B cell (primary cell): Measurements from ENCODE around the gene EEFSEC. TPM values are rescaled to one million over a fixed set of nuclear protein-coding genes. Genes with fewer than 3 reads are reported as not detected.
A peak's percentile ranks its signal among the peaks of the same experiment; 100 is the strongest.

Source experiments
- ATAC-seq: fragments of 200-7000 bp; cut with Tn5 transposase; one replicate; pipeline ENCODE4 v1.10.0; 2021; ENCODE audit warnings: low read depth, mild to moderate bottlenecking, moderate number of reproducible peaks, moderate library complexity
- CTCF ChIA-PET: fragments of 350-600 bp; sonication (Branson Sonifier 250); formaldehyde crosslinking; loops from one replicate; lab custom pipeline; 2021; ENCODE audit warnings: antibody characterized with exemption, inconsistent platforms; lab: Charles Lee
- POLR2A ChIA-PET: fragments of 350-600 bp; sonication (Branson Sonifier 250); formaldehyde crosslinking; loops from one replicate; lab custom pipeline; 2021; ENCODE audit warnings: antibody characterized with exemption; lab: Charles Lee
- DNase-seq: peaks from one replicate; pipeline ENCODE4 v3.0.0; 2013
- H2AFZ ChIP-seq: 2 replicates; pipeline ENCODE4 v1.6.1; 2012; ENCODE audit warnings: mild to moderate bottlenecking, low read depth, low read length; ENCODE audit not compliant: insufficient read depth, poor library complexity, severe bottlenecking
- H3K27ac ChIP-seq, 2 donors: 1 replicate in 1 of 2; 2 replicates in 1 of 2; pipeline ENCODE4 v1.5.1; 2012 to 2013; ENCODE audit warnings: low read length in 2 of 2, mild to moderate bottlenecking in 2 of 2, moderate library complexity in 1 of 2
- H3K27me3 ChIP-seq, 4 experiments: fragments of 200-600 bp in 1 of 4; sonication (generic) in 1 of 4; replicated peaks in 1 of 4; 1 replicate in 2 of 4; 2 replicates in 2 of 4; pipeline versions ENCODE4 v1.6.1 to v1.7.0; 2013 to 2016; ENCODE audit warnings: low read length in 3 of 4, mild to moderate bottlenecking in 2 of 4, mixed read lengths in 1 of 4, moderate library complexity in 1 of 4; ENCODE audit not compliant: insufficient read depth in 4 of 4, control insufficient read depth in 3 of 4; ENCODE audit errors: control extremely low read depth in 1 of 4
- H3K36me3 ChIP-seq, 2 experiments: replicated peaks in 1 of 2; 1 replicate in 1 of 2; 2 replicates in 1 of 2; pipeline versions ENCODE4 v1.6.1 to v1.7.1; 2013; ENCODE audit warnings: low read length in 1 of 2; ENCODE audit not compliant: insufficient read depth in 2 of 2, control insufficient read depth in 1 of 2; ENCODE audit errors: control extremely low read depth in 1 of 2, extremely low read depth in 1 of 2
- H3K4me1 ChIP-seq, 2 donors: fragments of 200-600 bp in 1 of 2; sonication (generic) in 1 of 2; 1 replicate in 1 of 2; 2 replicates in 1 of 2; pipeline versions ENCODE4 v1.5.1 to v1.6.1; 2013 to 2017; ENCODE audit warnings: low read length in 2 of 2; ENCODE audit not compliant: control insufficient read depth in 2 of 2, insufficient read depth in 2 of 2
- H3K4me2 ChIP-seq: replicated peaks from 2 replicates; pipeline ENCODE3; 2012; ENCODE audit warnings: mild to moderate bottlenecking, low read depth, low read length; ENCODE audit not compliant: poor library complexity, severe bottlenecking
- H3K4me3 ChIP-seq, 5 experiments: fragments of 200-600 bp in 1 of 5; sonication (generic) in 1 of 5; 1 replicate in 3 of 5; 2 replicates in 2 of 5; pipeline versions ENCODE4 v1.5.1 to v1.7.0; 2011 to 2016; ENCODE audit warnings: low read length in 4 of 5, mild to moderate bottlenecking in 4 of 5, low read depth in 2 of 5, control low read depth in 1 of 5, moderate library complexity in 1 of 5; ENCODE audit not compliant: insufficient read depth in 1 of 5; ENCODE audit errors: control extremely low read depth in 1 of 5, extremely low read depth in 1 of 5
- H3K79me2 ChIP-seq: fragments of 200-600 bp; sonication (generic); one replicate; pipeline ENCODE4 v1.6.0; 2016; ENCODE audit warnings: low read length; ENCODE audit not compliant: control insufficient read depth, insufficient read depth
- H3K9ac ChIP-seq: fragments of 200-600 bp; sonication (generic); 2 replicates; pipeline ENCODE4 v1.6.1; 2017; ENCODE audit warnings: mild to moderate bottlenecking, low read length, moderate library complexity
- H3K9me3 ChIP-seq, 3 donors: one replicate each; pipeline versions ENCODE4 v1.6.1 to v1.7.1; 2013; ENCODE audit warnings: low read length in 2 of 3; ENCODE audit not compliant: control insufficient read depth in 2 of 3, insufficient read depth in 1 of 3; ENCODE audit errors: control extremely low read depth in 1 of 3
- H4K20me1 ChIP-seq: 2 replicates; pipeline ENCODE4 v1.6.0; 2012; ENCODE audit warnings: mild to moderate bottlenecking, low read length; ENCODE audit not compliant: insufficient read depth, control insufficient read depth, poor library complexity, severe bottlenecking
- H3K27ac Mint-ChIP-seq: one replicate; pipeline ENCODE4 v1.8.0; 2021; ENCODE audit warnings: mixed read lengths
- H3K27me3 Mint-ChIP-seq: one replicate; pipeline ENCODE4 v1.8.0; 2021; ENCODE audit warnings: mixed read lengths
- H3K4me1 Mint-ChIP-seq: one replicate; pipeline ENCODE4 v1.8.0; 2021; ENCODE audit warnings: mixed read lengths
- H3K4me3 Mint-ChIP-seq: one replicate; pipeline ENCODE4 v1.8.0; 2021; ENCODE audit warnings: mixed read lengths
- H3K9me3 Mint-ChIP-seq: one replicate; pipeline ENCODE4 v1.8.0; 2022; ENCODE audit warnings: mixed read lengths; ENCODE audit not compliant: insufficient read depth
- CTCF ChIP-seq: fragments of 200-600 bp; IDR thresholded peaks from one replicate; pipeline ENCODE4 v1.8.0; 2022; ENCODE audit warnings: antibody characterized with exemption, mild to moderate bottlenecking
- EZH2 ChIP-seq: IDR thresholded peaks from 2 replicates; pipeline ENCODE4 v1.6.1; 2012; ENCODE audit warnings: borderline replicate concordance, low read depth, mild to moderate bottlenecking, moderate library complexity, low read length; ENCODE audit not compliant: insufficient read depth, poor library complexity, severe bottlenecking
- WGBS: methylation state at CpG from one replicate; pipeline ENCODE4 v1.1.5; 2013; ENCODE audit warnings: missing lambda C conversion rate; ENCODE audit not compliant: insufficient coverage; 5-methylcytosine and 5-hydroxymethylcytosine counted together
- intact Hi-C: fragments of 100-400 bp; cut with micrococcal nuclease; formaldehyde crosslinking; loops from one replicate; pipeline ENCODE4 v1.10.0; 2022
- polyA plus RNA-seq: library from polyadenylated mRNA; depleted of rRNA; stranded (reverse); fragments of >200 nt; gene quantifications from 2 replicates; pipeline ENCODE4 v1.2.3, GENCODE V29; 2012
- total RNA-seq, 2 donors: library from RNA; stranded (reverse); fragments of 120-200 nt in 1 of 2; gene quantifications; 1 replicate in 1 of 2; 2 replicates in 1 of 2; pipeline versions ENCODE4 v1.2.3 to v1.2.4, GENCODE V29; 2013 to 2022

The EEFSEC gene
- total and polyA plus RNA-seq, 2 donors (not counting 1 experiment from before 2014, with no cell fraction given): 17.9 to 18.4 TPM

- Histone ChIP-seq H4K20me1 (no peaks in the 10 kb centered on the region), H2AFZ (no peak overlapping the region), H3K4me2 (no peak overlapping the region), H3K9me3 (peaks cover 0 to 5% (median 0%) of the 10 kb centered on the region in 3 donors), H3K9ac (no peak overlapping the region), H3K4me3 (no peak overlapping the region), H3K27ac (no peak overlapping the region), H3K27me3 (peaks cover 0 to 28% (median 3%) of the 10 kb centered on the region in 4 experiments), H3K79me2 (no peaks in the 10 kb centered on the region), H3K4me1 (peaks cover 3 to 4% of the 10 kb centered on the region in 2 donors), H3K36me3 (no peaks in the 10 kb centered on the region)
- CTCF ChIA-PET: interaction anchor here (0.7 to 3.7 kb wide), 6 partner anchors 11 to 191 kb away, joined by 3 to 29 read pairs (median 4); no protein-coding TSS in a partner anchor
- ATAC-seq (no peak), DNase-seq (no peak)
- intact Hi-C loops: no loop called here
- H3K9me3 Mint-ChIP-seq: no peaks in the 10 kb centered on the region
- H3K4me3 Mint-ChIP-seq: peak overlapping the region; percentile 35
- peaks cover 8% of the 10 kb centered on the region for H3K4me1 Mint-ChIP-seq
- H3K27ac Mint-ChIP-seq: no peak overlapping the region
- peaks cover 35% of the 10 kb centered on the region for H3K27me3 Mint-ChIP-seq
- WGBS: 93% methylated on average over 12 of the region's 15 CpGs
- no peak for TF ChIP-seq EZH2
- POLR2A ChIA-PET: no interaction called here
Measured at GRCh38 chr3:128427175-128427857, 274.0 kb downstream of the EEFSEC start.

- peaks cover 0 to 8% (median 0%) of the 10 kb centered on the region in 3 donors for H3K9me3 ChIP-seq
- H3K27ac ChIP-seq: no peak overlapping the region
- ChIA-PET POLR2A (no interaction called here), CTCF (interaction anchor here (0.7 to 3.7 kb wide), 3 partner anchors 10 to 180 kb away, joined by 3 to 29 read pairs (median 3); no protein-coding TSS in a partner anchor)
- peaks cover 10% of the 10 kb centered on the region for H3K4me1 Mint-ChIP-seq
- H3K4me3 Mint-ChIP-seq: peak overlapping the region; percentile 37
- no peak overlapping the region for H3K9ac ChIP-seq
- no peaks in the 10 kb centered on the region for H3K79me2 ChIP-seq
- H4K20me1 ChIP-seq: no peaks in the 10 kb centered on the region
- no peak overlapping the region for H3K27ac Mint-ChIP-seq
- H3K9me3 Mint-ChIP-seq: no peaks in the 10 kb centered on the region
- ATAC-seq (no peak), DNase-seq (no peak)
- peaks cover 37% of the 10 kb centered on the region for H3K27me3 Mint-ChIP-seq
- no peak overlapping the region for H2AFZ ChIP-seq
- H3K36me3 ChIP-seq: no peaks in the 10 kb centered on the region
- TF ChIP-seq EZH2: no peak
- no peak for TF ChIP-seq CTCF
- H3K27me3 ChIP-seq: peaks cover 0 to 33% (median 5%) of the 10 kb centered on the region in 4 experiments
- peaks cover 3 to 4% of the 10 kb centered on the region in 2 donors for H3K4me1 ChIP-seq
- 87% methylated on average over 18 of the region's 19 CpGs for WGBS
- H3K4me2 ChIP-seq: no peak overlapping the region
- H3K4me3 ChIP-seq: no peak overlapping the region
- intact Hi-C loops: no loop called here
Measured at GRCh38 chr3:128427872-128428822, 274.9 kb downstream of the EEFSEC start.
